ENCODE data around the gene CAPZB.
A peak's percentile ranks its signal among the peaks of the same experiment; 100 is the strongest.

Gene CAPZB

DNA sequence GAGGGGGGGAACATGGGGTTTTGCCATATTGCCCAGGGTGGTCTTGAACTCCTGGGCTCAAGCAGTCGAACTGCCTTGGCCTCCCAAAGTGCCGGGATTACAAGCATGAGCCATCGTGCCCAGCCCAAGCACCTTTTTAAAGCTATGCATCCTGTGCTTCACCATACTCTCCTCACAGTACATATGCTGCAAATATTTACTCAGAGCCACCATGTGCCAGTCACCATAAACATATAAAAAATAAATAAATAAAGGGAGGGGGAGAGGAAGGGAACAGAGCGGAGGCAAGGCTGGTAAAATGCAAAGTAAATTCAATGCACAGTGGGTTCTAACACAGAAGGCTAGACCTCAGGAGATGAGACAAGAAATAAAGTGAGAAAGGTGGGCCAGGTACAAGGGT, 64.7 kb downstream of the CAPZB start:
- peaks cover 42% of the 10 kb centered on the region for H3K36me3 Mint-ChIP-seq (ENCODE audit: insufficient read depth)
- no peaks in the 10 kb centered on the region for H3K9me3 Mint-ChIP-seq
- no peak for ATAC-seq (replicated peaks)
- H3K27me3 Mint-ChIP-seq = no peaks in the 10 kb centered on the region
- peak overlapping the region in 1 of 2 donors; percentile 50 for H3K4me3 Mint-ChIP-seq
- peak overlapping the region; percentile 83 to 90 for H3K27ac Mint-ChIP-seq
- no peak for DNase-seq
- peaks cover 65 to 80% of the 10 kb centered on the region in 2 donors for H3K4me1 Mint-ChIP-seq (ENCODE audit: low read depth in 2 of 2)

- no peak overlapping the region for H3K4me3 Mint-ChIP-seq
- no peak for ATAC-seq (replicated peaks)
- H3K36me3 Mint-ChIP-seq (ENCODE audit: insufficient read depth) = peaks cover 40% of the 10 kb centered on the region
- H3K9me3 Mint-ChIP-seq = no peaks in the 10 kb centered on the region
- no peaks in the 10 kb centered on the region for H3K27me3 Mint-ChIP-seq
- no peak for DNase-seq
- H3K27ac Mint-ChIP-seq = peak overlapping the region; percentile 28 to 56
- peaks cover 62 to 77% of the 10 kb centered on the region in 2 donors for H3K4me1 Mint-ChIP-seq (ENCODE audit: low read depth in 2 of 2)
These were observed 65.6 kb downstream of the CAPZB start for GRCh38 chr1:19419691-19420090.

DNA sequence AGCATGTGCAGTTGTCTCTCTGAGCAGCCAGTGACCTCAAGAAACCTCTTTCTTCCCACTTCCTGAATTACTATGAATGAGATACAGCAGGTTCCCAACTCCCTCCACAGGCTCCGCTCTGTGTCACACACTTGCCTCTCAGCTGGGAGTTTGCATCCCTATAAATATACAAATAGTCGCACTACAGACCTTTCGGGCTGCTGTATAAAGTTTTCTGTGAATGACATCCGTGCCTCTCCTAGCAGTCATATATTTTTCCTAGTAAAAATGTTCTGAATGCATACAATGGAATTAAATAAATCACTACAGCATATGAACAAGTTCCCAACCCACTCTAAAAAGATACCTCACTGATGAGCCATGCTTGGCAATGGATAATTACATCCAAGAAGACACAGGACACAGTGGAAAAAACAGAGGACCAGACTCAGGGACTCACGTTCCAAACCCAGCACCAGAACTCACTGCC, 66.8 kb downstream of the CAPZB start:
- Mint-ChIP-seq H3K4me3 (peak overlapping the region in 1 of 2 donors; percentile 22), H3K27me3 (no peaks in the 10 kb centered on the region), H3K36me3 (ENCODE audit: insufficient read depth) (peaks cover 32% of the 10 kb centered on the region), H3K9me3 (no peaks in the 10 kb centered on the region), H3K4me1 (ENCODE audit: low read depth in 2 of 2) (peaks cover 62 to 77% of the 10 kb centered on the region in 2 donors), H3K27ac (peak overlapping the region; percentile 56 to 84)
- DNase-seq (no peak), ATAC-seq (replicated peaks) (no peak)

DNA sequence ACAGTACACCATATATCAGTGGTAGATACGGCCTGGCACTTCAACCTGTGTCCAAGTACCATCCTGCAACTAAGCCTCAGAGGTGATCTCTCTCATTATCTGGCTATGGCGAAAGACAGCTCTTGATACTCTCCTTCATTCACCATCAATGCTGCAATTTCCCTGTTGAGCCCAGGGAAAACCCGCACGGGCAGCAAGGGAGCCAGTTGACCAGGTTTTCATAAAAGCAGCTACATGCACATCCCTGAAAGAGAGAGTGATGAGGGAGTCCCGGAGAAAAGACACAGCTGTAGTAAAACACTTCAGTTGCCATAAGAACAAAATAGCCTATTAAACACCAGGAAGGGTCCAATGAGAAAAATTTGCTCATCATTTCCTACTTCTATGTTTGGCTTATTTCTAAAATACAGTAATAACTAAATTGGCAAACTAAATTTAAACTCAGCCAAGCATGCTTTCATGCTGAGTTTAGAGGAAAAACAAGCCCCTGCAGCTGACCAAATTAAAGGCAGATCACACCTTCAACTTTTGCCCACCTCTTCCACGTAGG, 68.3 kb downstream of the CAPZB start:
- no peak for ATAC-seq (replicated peaks)
- Mint-ChIP-seq H3K4me1 (ENCODE audit: low read depth in 2 of 2) (peaks cover 58 to 72% of the 10 kb centered on the region in 2 donors), H3K9me3 (no peaks in the 10 kb centered on the region), H3K36me3 (ENCODE audit: insufficient read depth) (peaks cover 32% of the 10 kb centered on the region), H3K27me3 (no peaks in the 10 kb centered on the region), H3K27ac (peak overlapping the region; percentile 77 to 86), H3K4me3 (no peak overlapping the region)
- DNase-seq = no peak

- H3K4me1 Mint-ChIP-seq (ENCODE audit: low read depth in 2 of 2) = peaks cover 56 to 71% of the 10 kb centered on the region in 2 donors
- ATAC-seq (replicated peaks) (no peak), DNase-seq (no peak)
- peaks cover 32% of the 10 kb centered on the region for H3K36me3 Mint-ChIP-seq (ENCODE audit: insufficient read depth)
- H3K4me3 Mint-ChIP-seq = no peak overlapping the region
- H3K27ac Mint-ChIP-seq = peak overlapping the region; percentile 77 to 86
- H3K9me3 Mint-ChIP-seq = no peaks in the 10 kb centered on the region
- no peaks in the 10 kb centered on the region for H3K27me3 Mint-ChIP-seq
These were observed 69.2 kb downstream of the CAPZB start for GRCh38 chr1:19416145-19416544.

DNA sequence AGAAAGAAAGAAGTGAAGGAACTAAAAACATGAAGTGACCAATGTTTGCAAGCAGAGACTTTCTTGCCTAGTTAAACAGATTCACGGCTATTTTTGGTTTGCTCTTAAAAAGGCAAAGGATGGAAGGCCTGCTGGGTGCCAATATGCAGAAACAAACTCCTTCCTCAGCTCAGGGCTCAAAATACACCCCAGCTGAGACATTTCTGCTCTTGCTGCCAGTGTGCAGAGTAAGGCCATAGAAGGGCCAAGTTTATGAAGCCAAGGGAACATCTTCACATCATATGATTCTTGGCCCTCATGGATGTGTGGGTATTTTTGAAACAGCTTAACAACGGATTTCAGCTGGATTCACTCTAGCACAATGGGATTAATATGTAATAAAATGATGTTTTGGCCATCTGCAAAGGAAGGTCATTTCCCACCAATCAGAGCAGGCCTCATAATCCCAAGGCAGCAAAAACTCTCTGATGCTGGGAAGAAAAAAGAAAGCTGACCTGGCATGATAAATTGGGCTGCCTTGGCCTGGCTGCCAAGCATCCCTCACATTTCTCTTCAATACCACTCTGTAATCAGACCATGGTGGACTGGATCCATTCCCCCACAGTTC, 70.7 kb downstream of the CAPZB start:
- Mint-ChIP-seq H3K4me1 (ENCODE audit: low read depth in 2 of 2) (peaks cover 56 to 75% of the 10 kb centered on the region in 2 donors), H3K27ac (peak overlapping the region; percentile 68 to 86), H3K27me3 (no peaks in the 10 kb centered on the region), H3K4me3 (no peak overlapping the region), H3K36me3 (ENCODE audit: insufficient read depth) (peaks cover 38% of the 10 kb centered on the region), H3K9me3 (no peaks in the 10 kb centered on the region)
- ATAC-seq (replicated peaks) = no peak
- no peak for DNase-seq

DNA sequence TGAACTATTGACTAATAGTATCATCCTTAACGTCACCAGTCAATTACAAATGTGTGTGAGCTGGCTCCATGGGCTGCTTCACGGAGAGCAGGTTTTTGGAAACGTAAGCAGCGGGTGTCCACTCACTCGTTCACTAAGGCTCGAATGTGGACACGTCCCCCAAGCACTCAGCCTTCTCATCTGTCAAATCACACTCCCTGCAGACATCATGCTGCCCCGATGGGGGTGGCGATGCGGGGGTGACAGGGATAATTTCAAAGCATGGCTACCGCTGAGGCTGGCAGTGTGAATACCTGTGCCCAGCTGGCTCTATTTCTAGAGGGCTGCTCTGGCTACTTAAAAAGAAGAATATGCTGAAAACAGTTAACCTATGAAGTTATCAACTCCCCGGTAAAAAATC, 71.3 kb downstream of the CAPZB start:
- no peak overlapping the region for H3K4me3 Mint-ChIP-seq
- ATAC-seq (replicated peaks) = no peak
- H3K27me3 Mint-ChIP-seq = no peaks in the 10 kb centered on the region
- peaks cover 56 to 76% of the 10 kb centered on the region in 2 donors for H3K4me1 Mint-ChIP-seq (ENCODE audit: low read depth in 2 of 2)
- peak overlapping the region; percentile 68 to 86 for H3K27ac Mint-ChIP-seq
- no peak for DNase-seq
- H3K9me3 Mint-ChIP-seq = no peaks in the 10 kb centered on the region
- H3K36me3 Mint-ChIP-seq (ENCODE audit: insufficient read depth) = peaks cover 31% of the 10 kb centered on the region

- peak overlapping the region in 1 of 2 donors; percentile 68 for H3K27ac Mint-ChIP-seq
- H3K4me3 Mint-ChIP-seq = no peak overlapping the region
- ATAC-seq (replicated peaks) = no peak
- H3K36me3 Mint-ChIP-seq (ENCODE audit: insufficient read depth) = peaks cover 24% of the 10 kb centered on the region
- H3K9me3 Mint-ChIP-seq = no peaks in the 10 kb centered on the region
- no peaks in the 10 kb centered on the region for H3K27me3 Mint-ChIP-seq
- no peak for DNase-seq
- H3K4me1 Mint-ChIP-seq (ENCODE audit: low read depth in 2 of 2) = peaks cover 55 to 74% of the 10 kb centered on the region in 2 donors
These were observed 72.7 kb downstream of the CAPZB start for GRCh38 chr1:19412654-19413053.

GRCh38 chr1:19411612-19412011, 73.7 kb downstream of the CAPZB start:
- H3K27me3 Mint-ChIP-seq = no peaks in the 10 kb centered on the region
- H3K36me3 Mint-ChIP-seq (ENCODE audit: insufficient read depth) = peaks cover 20% of the 10 kb centered on the region
- no peaks in the 10 kb centered on the region for H3K9me3 Mint-ChIP-seq
- H3K4me1 Mint-ChIP-seq (ENCODE audit: low read depth in 2 of 2) = peaks cover 57 to 74% of the 10 kb centered on the region in 2 donors
- no peak for DNase-seq
- H3K27ac Mint-ChIP-seq = peak overlapping the region; percentile 74 to 76
- no peak overlapping the region for H3K4me3 Mint-ChIP-seq
- no peak for ATAC-seq (replicated peaks)

- Mint-ChIP-seq H3K27me3 (no peaks in the 10 kb centered on the region), H3K27ac (peak overlapping the region; percentile 74 to 76), H3K4me1 (ENCODE audit: low read depth in 2 of 2) (peaks cover 63 to 78% of the 10 kb centered on the region in 2 donors), H3K4me3 (no peak overlapping the region), H3K9me3 (no peaks in the 10 kb centered on the region), H3K36me3 (ENCODE audit: insufficient read depth) (peaks cover 17% of the 10 kb centered on the region)
- ATAC-seq (replicated peaks) = no peak
- no peak for DNase-seq
These were observed 74.9 kb downstream of the CAPZB start for GRCh38 chr1:19410393-19410792.

GRCh38 chr1:19409477-19410341, 75.6 kb downstream of the CAPZB start:
- Mint-ChIP-seq H3K4me1 (ENCODE audit: low read depth in 2 of 2) (peaks cover 63 to 79% of the 10 kb centered on the region in 2 donors), H3K27me3 (no peaks in the 10 kb centered on the region), H3K4me3 (no peak overlapping the region), H3K27ac (peak overlapping the region; percentile 74 to 89), H3K36me3 (ENCODE audit: insufficient read depth) (peaks cover 23% of the 10 kb centered on the region), H3K9me3 (no peaks in the 10 kb centered on the region)
- no peak for ATAC-seq (replicated peaks)
- no peak for DNase-seq

- DNase-seq (no peak), ATAC-seq (replicated peaks) (no peak)
- H3K27ac Mint-ChIP-seq = peak overlapping the region; percentile 86 to 89
These were observed 77.7 kb downstream of the CAPZB start for GRCh38 chr1:19407494-19408096.

DNA sequence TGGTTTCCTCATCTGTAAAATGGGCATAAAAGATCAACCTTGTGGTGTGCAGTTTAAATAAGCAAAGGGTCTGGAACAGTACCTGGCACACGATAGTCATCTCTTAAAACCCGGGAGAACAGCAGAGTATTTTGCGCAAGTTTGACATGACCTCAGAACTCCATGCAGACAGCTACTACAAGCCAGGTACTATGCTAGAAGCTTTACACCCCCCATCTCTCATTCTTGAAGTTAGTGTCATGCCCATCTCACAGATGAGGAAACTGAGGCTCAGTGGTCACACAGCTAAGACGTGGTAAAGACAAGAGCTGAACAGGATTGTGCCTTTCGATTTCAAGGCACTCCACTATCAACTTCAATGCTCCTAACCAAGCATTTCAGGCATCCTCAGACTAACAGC, 78.7 kb downstream of the CAPZB start:
- Mint-ChIP-seq H3K9me3 (no peaks in the 10 kb centered on the region), H3K27ac (peak overlapping the region; percentile 86 to 89), H3K4me3 (peak overlapping the region in 1 of 2 donors; percentile 27), H3K4me1 (ENCODE audit: low read depth in 2 of 2) (peaks cover 63 to 78% of the 10 kb centered on the region in 2 donors), H3K27me3 (no peaks in the 10 kb centered on the region), H3K36me3 (ENCODE audit: insufficient read depth) (peaks cover 35% of the 10 kb centered on the region)
- ATAC-seq (replicated peaks) (no peak), DNase-seq (no peak)

More at GRCh38 chr1:19407494-19408096, 77.7 kb downstream of the CAPZB start:
- Mint-ChIP-seq H3K4me1 (ENCODE audit: low read depth in 2 of 2) (peaks cover 62 to 75% of the 10 kb centered on the region in 2 donors), H3K4me3 (no peak overlapping the region), H3K9me3 (no peaks in the 10 kb centered on the region), H3K27me3 (no peaks in the 10 kb centered on the region), H3K36me3 (ENCODE audit: insufficient read depth) (peaks cover 35% of the 10 kb centered on the region)

All from effector memory CD8-positive, alpha-beta T cell (primary cell).